SKM-1 treated with dmso at 0.1 percent for 144 hours (cell line): ENCODE results near the gene PRRT1.

Experiments
- DNase-seq: peaks from one replicate; lab custom pipeline; 2025; ENCODE audit not compliant: unreplicated experiment; lab: John Stamatoyannopoulos, UW

PRRT1 gene

DNA sequence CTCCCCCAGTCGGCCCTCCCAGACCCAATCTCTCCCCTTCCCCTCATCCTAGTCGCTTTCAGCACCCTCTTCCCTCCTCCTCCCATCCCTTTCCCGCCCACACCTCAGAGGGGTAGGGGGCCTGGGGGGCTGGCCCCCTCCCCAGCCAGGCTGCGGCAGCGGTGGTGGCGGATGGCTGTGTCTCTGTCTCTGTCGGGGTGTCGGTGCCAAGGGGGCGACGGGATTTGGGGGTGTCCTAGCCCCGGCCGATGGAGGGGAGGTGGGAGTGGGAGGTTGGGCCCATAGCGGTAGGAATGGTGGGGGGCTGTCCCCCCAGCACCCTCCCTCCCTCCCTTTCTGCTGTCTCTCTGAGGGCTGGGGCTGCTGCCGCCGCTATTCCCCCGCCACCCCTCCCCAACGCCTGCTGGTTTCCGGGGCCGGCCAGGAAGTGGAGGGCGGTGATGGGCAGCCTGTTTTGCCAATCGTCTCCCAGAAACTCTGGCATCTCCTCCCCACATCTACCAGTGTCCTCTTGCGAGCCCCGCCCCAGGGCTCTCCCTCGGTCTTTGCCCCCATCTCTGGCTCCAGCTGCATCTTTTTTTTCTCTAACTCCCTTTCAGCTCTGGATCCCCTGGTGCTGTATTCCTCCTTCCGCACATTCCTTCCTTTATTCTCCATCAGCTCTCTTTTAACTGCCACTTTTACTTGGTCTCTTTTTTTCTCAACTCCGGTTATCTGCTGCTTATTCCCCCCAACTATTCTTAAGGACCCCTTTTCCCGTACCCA, 24.2 kb upstream of the PRRT1 start, which contains the start of gene AGPAT1:
AGPAT1 (minus strand) TSS at position 374 of the 765 bp plus-strand sequence. CDS start 4,588 bp downstream, outside the sequence.
- DNase-seq, result peak; percentile 86

DNA sequence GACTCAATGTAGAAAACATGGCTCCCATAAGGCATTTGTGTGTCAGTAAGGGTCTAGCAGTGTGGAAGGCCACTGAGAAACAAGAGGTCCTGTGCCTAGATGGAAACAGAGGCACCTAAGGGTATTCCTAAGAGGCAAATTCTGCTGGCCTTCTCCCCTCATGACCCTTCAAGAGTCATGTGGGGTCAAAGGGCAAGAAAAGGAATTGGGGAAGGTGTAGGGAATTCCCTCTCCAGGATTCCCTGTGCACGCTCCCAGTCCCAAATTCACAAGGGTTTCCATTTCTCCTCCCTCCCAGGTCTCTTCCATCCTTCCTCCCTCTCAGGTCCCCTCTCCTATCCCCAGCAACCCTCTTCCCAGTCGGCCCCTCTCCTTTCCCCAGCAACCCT, 23.6 kb upstream of the PRRT1 start:
- no peak for DNase-seq

DNA sequence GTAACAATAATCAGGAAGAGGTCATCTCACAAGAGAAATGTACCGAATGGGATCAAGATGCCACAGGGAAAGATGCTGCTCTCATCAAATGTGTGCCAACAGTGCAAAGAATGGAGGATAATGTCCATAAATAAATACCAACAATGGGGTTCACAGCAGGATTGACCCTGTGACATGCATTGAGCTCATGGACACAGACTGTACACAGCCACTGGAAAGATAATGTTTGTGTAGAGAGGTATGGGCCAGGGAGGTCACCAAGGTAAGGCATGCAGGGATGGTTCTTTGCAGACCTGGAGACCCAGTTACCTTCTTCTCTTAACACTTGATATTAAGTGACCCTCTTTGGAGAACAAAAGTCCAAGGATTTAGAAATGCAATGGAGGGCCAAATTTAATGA, 22.7 kb upstream of the PRRT1 start:
- no peak for DNase-seq

DNA sequence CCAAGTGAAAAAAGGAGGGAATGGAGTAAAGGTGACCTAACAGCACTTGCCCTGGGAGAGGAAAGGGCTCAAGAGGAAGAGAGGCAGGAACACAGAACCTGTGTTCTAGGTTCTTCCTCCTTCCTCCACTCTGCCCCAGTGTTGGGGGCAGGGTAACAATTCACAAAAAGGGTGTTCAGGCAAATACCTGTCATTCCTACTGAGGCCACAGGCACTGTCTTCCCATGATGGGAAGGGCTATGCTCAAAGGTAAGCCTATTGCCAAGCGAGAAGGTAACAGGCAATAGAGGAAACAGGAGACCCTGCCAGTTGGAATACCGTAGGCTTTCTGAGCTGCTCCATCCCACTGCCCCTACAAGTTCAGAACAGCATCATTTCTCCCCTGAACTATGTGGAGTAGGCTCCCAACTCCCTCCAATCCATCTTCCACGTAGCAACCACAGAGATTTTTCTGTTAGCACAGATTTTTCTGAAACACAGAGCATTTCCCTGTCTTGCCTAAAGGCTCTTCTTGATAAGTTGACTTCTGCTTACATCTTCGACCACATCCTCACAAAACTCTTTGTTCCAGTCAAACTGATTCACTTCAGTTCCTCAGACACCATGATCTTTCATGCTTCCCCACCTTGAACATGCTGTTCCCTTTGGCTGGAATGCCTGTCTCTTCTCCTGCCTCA, 21.4 kb upstream of the PRRT1 start:
- no peak for DNase-seq

DNA sequence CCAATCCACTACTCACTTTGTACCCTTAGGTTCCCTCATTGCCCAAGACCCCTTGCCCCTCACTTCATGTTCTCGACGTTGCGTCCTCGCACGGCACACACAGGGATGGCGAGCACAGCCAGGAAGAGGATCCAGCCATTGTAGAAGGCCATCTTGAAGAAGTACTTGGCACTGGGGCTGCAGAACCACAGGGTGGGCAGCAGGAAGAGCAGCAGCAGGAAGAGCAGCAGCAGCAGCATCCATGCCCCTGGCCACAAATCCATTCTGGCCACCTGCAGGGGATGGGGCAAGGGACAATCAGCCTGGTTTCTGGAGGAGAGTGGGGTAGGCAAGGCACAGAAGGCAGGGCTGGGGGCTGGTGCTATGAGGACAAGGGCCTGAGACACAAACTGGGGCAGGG, 19.5 kb upstream of the PRRT1 start:
- DNase-seq, result no peak

DNA sequence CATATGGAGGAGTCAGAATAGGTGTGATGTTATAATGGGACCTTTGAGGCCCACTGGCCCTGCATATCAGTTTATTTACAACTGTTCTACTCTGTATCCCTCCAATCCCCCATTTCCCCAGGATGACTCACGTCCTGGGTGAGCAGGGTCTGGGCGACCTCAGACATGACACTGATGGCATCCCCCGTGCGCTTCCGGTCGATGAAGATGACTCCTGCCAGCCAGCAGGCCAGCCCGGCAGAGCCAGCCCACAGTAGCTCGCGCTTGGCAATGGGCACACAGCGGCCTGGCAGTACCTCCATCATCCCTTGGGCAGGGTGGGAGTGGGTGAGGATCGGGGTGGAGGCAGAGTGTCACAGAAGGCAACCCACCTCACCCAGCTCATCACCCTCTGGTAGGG, 18.6 kb upstream of the PRRT1 start:
- DNase-seq, result no peak

DNA sequence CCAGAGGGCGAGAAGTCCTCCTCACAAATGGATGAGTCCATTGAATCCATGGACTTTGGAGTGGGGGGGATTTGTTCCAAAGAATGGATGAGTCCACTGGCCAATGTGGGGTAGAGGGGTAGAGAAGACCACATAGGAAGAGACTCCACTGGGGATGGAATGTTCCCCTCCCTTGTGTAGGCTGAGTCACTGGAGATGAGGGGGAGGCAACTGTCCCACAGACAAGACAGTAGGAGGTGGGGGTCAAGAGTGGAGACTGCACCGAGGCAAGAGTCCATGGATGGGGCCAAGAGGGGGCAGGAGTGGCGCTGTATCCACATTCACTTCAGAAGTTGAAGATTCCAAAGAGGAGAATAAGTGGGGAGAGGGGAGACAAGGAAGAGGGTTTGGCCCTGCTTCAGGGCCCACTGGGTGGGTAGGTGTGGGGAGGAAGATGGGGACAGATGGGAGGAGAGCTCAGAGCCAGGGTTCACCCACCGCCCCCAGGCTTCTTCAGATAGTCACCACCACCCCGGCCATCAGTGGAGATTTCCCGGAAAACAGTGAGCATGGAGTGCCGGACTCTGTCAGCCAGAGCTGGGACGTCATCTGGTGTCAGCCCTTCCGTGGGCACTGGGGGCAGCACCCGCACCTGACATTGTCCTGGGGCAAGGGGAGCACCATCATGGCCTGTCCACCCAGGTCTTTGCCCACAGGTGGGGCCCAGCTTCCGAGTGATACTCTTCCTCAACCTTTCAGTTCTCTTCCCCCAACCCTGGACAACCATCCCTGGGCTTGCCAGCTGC, 17.3 kb upstream of the PRRT1 start:
- DNase-seq, result no peak

DNA sequence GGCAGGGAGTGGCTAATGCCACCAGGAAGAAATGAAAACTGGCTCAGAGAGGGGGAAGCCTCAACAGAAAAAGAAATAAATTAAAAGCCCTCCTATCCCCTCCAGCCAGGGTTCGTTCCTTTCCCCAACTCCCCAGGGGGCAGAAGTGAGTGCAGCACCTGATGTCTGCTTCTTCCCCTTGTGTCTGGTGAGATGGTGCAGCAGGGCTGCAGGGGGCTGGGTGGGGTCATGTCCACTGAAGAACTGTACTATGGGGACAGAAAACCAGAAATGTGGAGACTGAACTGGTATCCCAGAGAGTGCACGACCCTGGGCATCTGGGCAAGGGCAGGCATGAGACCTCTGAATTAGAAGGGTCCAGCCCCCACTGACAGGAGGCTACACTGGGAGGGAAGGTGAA, 16.6 kb upstream of the PRRT1 start:
- no peak for DNase-seq

DNA sequence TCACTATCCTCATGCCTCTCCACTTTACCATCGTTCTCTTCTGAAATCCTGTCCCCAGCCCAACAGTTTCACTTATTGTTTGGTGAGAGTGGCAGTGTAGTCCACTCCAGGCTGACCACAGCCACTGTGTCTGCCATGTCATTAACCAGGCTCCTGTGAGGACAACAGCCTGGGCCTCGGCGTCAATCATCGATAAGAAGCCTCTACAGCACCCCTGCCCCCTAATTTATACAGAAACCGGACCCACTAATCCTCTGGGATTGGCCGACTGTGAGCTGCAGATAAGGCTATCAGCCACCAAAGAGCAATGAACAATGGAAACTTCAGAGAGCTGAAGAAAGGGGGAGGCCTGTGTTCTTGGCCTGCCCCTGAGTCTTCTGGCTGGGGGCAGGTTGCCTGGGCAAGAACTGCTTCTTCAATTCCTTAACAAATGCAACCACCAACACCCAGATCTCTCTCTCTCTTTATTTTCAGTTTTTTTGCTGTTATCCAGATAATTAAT, 16.1 kb upstream of the PRRT1 start:
- no peak for DNase-seq

DNA sequence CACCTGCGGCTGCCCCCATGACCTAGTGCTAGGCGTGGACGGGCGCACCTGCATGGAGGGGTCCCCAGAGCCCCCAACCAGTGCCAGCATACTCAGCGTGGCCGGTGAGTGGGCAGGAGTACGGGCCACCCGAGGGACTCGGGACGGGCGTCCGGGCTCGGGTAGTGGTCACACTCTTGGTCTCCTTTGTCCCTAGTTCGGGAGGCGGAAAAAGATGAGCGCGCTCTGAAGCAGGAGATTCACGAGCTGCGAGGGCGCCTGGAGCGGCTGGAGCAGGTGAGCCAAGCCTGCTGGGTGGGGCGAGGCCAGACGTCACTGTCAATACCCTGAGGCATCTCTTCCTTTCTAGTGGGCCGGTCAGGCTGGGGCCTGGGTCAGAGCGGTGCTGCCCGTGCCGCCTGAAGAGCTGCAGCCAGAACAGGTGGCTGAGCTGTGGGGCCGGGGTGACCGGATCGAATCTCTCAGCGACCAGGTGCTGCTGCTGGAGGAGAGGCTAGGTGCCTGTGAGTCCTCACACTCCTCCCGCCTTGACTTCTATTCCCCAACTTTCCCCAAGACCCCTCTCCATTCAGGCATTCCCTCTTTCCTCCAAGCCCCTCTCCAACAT, 15.5 kb upstream of the PRRT1 start:
- DNase-seq, result no peak

DNA sequence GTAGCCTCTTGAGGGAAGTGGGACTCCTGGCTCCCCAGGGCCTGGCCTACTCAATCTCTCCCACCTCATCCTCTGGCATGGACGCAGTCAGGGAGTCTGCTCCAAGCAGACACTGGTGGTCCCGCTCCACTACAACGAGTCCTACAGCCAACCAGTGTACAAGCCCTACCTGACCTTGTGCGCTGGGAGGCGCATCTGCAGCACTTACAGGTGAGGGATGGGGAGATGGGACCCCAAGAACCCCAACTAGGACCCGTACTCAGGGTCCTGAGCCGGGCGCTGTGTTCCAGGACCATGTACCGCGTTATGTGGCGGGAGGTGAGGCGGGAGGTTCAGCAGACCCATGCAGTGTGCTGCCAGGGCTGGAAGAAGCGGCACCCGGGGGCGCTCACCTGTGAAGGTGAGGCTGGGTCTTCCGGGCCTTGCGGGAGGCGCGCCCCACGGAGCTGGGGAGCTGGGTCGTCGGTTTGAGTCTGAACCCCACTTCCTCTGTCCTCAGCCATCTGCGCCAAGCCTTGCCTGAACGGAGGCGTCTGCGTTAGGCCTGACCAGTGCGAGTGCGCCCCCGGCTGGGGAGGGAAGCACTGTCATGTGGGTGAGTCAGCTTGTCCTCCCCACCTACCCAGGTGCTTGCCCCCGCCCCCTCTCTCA, 14.8 kb upstream of the PRRT1 start:
- DNase-seq, result no peak

DNA sequence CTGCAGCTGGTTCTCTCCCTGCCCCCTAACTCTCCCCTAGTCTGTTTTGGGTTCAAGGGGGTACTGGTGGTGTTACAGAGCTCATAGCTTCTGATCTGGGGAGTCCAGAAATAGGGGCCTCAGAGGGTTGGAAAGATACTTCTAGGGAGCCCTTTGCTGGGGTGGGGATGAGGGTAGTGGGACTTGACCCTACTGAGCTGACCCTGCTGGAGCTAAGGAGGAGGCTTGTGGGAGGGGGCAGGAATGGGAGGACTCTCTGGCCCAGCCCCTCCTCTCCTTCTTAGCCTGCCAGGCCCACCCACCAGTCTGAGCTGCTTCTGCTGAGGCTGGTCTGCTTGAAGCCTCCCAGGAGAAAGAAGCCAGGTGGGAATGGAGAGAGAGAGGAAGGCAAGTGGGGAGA, 12.6 kb upstream of the PRRT1 start, which contains the start of gene EGFL8:
EGFL8 (plus strand) TSS at position 301 of the 400 bp plus-strand sequence. CDS start 1,571 bp downstream, outside the sequence.
- no peak for DNase-seq

DNA sequence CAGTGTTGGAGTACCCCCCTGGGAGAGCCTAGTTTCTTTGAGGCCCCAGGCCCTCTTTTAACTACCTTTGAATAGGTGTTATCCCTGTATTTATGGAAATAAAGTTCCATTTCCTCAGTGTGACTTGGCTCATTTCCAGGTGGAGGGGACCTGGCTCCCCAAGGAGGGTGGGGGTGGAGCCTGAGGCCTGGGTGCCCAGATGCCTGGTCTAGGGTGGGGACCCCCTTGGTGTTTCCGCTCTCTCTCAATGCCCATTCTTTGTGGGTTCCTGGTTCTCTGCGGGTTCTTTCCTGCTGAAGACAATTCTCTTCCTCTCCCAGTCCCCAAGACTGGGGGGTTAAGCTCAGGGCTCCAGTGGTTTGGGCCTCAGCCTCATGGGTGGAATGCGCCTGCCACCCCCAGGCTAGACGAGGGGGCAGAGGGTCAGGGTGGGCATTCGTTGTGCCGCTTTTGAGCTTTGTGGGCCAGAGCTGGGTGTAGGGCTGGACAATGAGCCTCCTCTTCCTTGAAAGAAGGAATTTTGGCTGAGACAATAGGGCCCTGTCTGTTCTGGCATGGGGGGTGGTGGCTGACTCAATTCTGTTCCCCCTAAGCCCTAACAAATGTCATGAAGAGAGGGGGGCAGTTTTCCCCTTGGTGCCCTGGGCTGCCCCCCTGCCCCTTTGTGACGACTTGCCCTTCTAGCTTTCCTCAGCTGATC, 12.0 kb upstream of the PRRT1 start:
- DNase-seq, result no peak

DNA sequence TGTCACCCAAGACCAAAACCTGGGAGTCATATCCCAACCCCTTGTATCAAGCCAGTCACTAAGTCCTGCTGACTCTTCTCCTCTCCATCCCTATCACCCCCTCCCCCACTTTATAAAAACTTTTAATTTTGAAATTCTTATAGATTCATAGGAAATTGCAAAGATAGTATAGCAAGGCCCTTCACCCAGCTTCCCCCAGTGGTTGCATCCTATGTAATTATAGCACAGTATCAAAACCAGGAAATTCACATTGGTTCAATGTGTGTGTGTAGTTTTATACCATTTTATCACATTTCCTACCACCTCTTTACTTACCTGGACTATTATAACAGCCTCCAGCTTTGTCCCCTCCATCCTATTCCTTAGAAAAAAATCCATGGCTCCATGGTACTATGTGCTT, 6.3 kb upstream of the PRRT1 start:
- no peak for DNase-seq

DNA sequence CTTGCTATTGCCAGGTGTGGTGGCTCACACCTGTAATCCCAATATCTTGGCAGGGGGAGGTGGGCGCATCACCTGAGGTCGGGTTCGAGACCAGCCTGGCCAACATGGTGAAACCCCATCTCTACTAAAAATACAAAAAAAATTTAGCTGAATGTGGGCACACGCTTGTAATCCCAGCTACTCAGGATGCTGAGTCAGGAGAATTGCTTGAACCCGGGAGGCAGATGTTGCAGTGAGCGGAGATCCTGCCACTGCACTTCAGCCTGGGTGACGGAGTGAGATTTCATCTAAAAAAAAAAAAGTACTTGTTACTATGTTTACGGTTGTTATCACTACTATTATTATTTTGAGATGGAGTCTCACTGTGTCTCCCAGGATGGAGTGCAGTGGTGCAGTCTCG, 5.2 kb upstream of the PRRT1 start:
- no peak for DNase-seq

DNA sequence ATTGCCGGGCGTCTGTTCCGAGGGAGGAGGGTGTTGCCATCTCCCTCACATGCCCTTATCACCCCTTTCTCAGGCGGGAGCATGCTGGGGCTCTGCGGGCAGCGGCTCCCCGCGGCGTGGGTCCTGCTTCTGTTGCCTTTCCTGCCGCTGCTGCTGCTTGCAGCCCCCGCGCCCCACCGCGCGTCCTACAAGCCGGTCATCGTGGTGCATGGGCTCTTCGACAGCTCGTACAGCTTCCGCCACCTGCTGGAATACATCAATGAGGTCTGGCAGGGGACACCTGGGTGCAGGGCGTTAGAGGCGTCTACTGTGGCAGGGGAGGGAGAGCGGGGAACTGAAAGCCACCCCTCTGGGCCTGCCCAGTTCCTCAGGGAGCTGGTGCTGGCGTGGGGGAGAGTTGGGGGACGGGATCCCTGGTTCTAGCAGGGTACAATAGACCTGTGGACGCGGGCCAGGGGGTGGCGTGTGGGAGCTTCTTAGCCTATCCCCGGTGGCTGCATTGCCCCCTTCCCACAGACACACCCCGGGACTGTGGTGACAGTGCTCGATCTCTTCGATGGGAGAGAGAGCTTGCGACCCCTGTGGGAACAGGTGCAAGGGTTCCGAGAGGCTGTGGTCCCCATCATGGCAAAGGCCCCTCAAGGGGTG, 2.9 kb upstream of the PRRT1 start:
- peak; percentile 41 for DNase-seq

DNA sequence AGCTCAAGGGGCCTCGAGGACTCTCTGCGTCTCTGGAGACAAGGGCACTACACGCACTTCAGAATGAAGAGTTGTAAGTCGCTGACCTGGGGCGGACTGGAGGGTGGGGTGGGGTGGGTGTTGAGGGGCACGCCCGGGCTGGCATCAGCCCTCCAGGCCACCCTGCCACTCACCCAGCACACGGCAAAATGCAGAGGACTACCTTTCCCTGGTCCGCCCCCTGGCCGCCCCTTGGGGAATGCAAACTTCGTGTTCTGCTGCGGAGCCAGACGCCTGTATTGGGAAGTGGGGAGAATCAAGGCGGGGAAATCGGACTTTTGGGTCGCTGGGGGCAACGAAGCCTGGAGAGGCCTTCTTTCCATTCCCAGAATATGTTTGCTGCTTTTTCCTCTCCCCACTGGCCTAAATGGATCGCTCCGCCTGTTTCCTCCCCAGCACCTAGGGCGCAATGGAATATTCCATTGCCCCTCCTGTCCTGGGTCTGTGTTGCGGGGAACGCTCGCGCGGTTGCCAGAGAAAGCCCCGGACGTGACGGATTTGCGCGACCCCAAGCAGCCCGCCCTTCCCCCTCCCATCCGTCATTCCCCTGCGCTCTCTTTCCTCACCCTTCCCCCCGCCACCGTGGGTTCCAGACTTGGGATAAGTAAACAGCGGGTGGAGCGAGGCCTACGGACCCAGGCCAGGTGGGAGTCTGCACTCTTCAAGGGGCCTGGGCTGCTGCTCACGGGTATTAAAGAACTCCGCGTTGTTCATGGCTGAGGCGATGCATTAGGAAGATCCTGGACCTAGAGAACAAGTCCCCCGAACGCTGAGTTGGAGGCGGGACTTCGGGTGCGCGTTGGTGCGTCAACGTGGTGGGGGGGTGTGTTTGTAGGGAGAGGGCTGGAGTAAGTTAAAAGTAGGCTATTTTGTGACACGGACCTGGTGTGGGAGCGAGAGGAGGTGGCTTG, 2.1 kb upstream of the PRRT1 start, which contains the start of gene PPT2:
PPT2 (plus strand) TSS at position 578 of the 950 bp plus-strand sequence. CDS start 454 bp downstream, outside the sequence.
- peak; percentile 40 for DNase-seq
